Measurements from ENCODE around the gene ASB6.
"Not testable (repeated sequence)": the region's sequence is repeated elsewhere in the genome, so short reads cannot be mapped to it uniquely, and the experiment has no call there.

Gene ASB6

GRCh38 chr9:129669946-129670345, 28.0 kb upstream of the ASB6 start:
- no peak overlapping the region for H3K9ac ChIP-seq
- H3K9me3 ChIP-seq, result no peaks in the 10 kb centered on the region
- no peak for TF ChIP-seq Cebpa-rat (IDR thresholded peaks at IDR 0.05)
- H3K27me3 ChIP-seq, result peaks cover 28% of the 10 kb centered on the region
- no peak overlapping the region for H3K4me2 ChIP-seq
- H3K27ac ChIP-seq, result no peak overlapping the region
- no peaks in the 10 kb centered on the region for H3K36me3 ChIP-seq
- H3K4me1 ChIP-seq, result 0 out of 2 replicates have a peak, but pooled peaks cover 9% of the 10 kb centered on the region
- H3K4me3 ChIP-seq, result no peak overlapping the region
- no peaks in the 10 kb centered on the region; the same call in 1 of the 2 replicates for H4K20me1 ChIP-seq

GRCh38 chr9:129669141-129669718, 27.3 kb upstream of the ASB6 start:
- Histone ChIP-seq H4K20me1 (no peaks in the 10 kb centered on the region; the same call in 1 of the 2 replicates), H3K9me3 (no peaks in the 10 kb centered on the region), H3K9ac (no peak overlapping the region), H3K36me3 (no peaks in the 10 kb centered on the region), H3K4me2 (no peak overlapping the region), H3K27ac (no peak overlapping the region), H3K27me3 (peaks cover 35% of the 10 kb centered on the region), H3K4me3 (no peak overlapping the region), H3K4me1 (0 out of 2 replicates have a peak, but pooled peaks cover 9% of the 10 kb centered on the region)
- no peak for TF ChIP-seq Cebpa-rat (IDR thresholded peaks at IDR 0.05)

- Histone ChIP-seq H4K20me1 (no peaks in the 10 kb centered on the region; the same call in 1 of the 2 replicates), H3K9me3 (no peaks in the 10 kb centered on the region), H3K27me3 (peaks cover 46% of the 10 kb centered on the region), H3K27ac (no peak overlapping the region), H3K4me1 (0 out of 2 replicates have a peak, but pooled peaks cover 9% of the 10 kb centered on the region), H3K9ac (no peak overlapping the region), H3K36me3 (no peaks in the 10 kb centered on the region), H3K4me2 (no peak overlapping the region), H3K4me3 (no peak overlapping the region)
- no peak for TF ChIP-seq Cebpa-rat (IDR thresholded peaks at IDR 0.05)
These were observed 25.9 kb upstream of the ASB6 start for GRCh38 chr9:129667850-129668249.

GRCh38 chr9:129667378-129667777, 25.4 kb upstream of the ASB6 start:
- Histone ChIP-seq H3K4me2 (no peak overlapping the region), H4K20me1 (no peaks in the 10 kb centered on the region; the same call in 1 of the 2 replicates)

GRCh38 chr9:129666575-129666974, 24.6 kb upstream of the ASB6 start:
- H3K9ac ChIP-seq, result no peak overlapping the region
- no peak for TF ChIP-seq Cebpa-rat (IDR thresholded peaks at IDR 0.05)
- H3K4me2 ChIP-seq, result no peak overlapping the region
- H3K4me3 ChIP-seq, result no peak overlapping the region
- H3K36me3 ChIP-seq, result no peaks in the 10 kb centered on the region
- no peak overlapping the region for H3K27ac ChIP-seq
- 0 out of 2 replicates have a peak, but pooled peaks cover 9% of the 10 kb centered on the region for H3K4me1 ChIP-seq
- no peaks in the 10 kb centered on the region for H3K9me3 ChIP-seq
- no peaks in the 10 kb centered on the region; the same call in 1 of the 2 replicates for H4K20me1 ChIP-seq
- peaks cover 46% of the 10 kb centered on the region for H3K27me3 ChIP-seq

More at GRCh38 chr9:129667378-129667777, 25.4 kb upstream of the ASB6 start:
- no peaks in the 10 kb centered on the region for H3K9me3 ChIP-seq
- H3K36me3 ChIP-seq, result no peaks in the 10 kb centered on the region
- H3K9ac ChIP-seq, result no peak overlapping the region
- peaks cover 46% of the 10 kb centered on the region for H3K27me3 ChIP-seq
- H3K4me3 ChIP-seq, result no peak overlapping the region
- H3K27ac ChIP-seq, result no peak overlapping the region
- no peak for TF ChIP-seq Cebpa-rat (IDR thresholded peaks at IDR 0.05)
- H3K4me1 ChIP-seq, result 0 out of 2 replicates have a peak, but pooled peaks cover 9% of the 10 kb centered on the region

GRCh38 chr9:129665814-129666520, 24.0 kb upstream of the ASB6 start:
- Histone ChIP-seq H3K9me3 (no peaks in the 10 kb centered on the region), H3K4me2 (no peak overlapping the region), H3K36me3 (no peaks in the 10 kb centered on the region), H3K27me3 (peaks cover 46% of the 10 kb centered on the region), H3K4me1 (0 out of 2 replicates have a peak, but pooled peaks cover 9% of the 10 kb centered on the region), H3K9ac (no peak overlapping the region), H3K4me3 (no peak overlapping the region), H4K20me1 (no peaks in the 10 kb centered on the region; the same call in 1 of the 2 replicates), H3K27ac (no peak overlapping the region)
- TF ChIP-seq Cebpa-rat (IDR thresholded peaks at IDR 0.05), result no peak

GRCh38 chr9:129665389-129665775, 23.4 kb upstream of the ASB6 start, which contains the start of gene PRRX2:
Gene PRRX2 (plus strand): TSS chr9:129665647. CDS start chr9:129665868, 221 bp downstream.
- no peak within 1 kb of the TSS for H3K4me2 ChIP-seq
- no peak for TF ChIP-seq Cebpa-rat (IDR thresholded peaks at IDR 0.05)
- H3K27ac ChIP-seq, result no peak within 1 kb of the TSS
- H3K4me3 ChIP-seq, result no peak within 1 kb of the TSS
- 0 out of 2 replicates have a peak, but pooled peaks cover 9% of the 10 kb centered on the region for H3K4me1 ChIP-seq
- no peaks in the 10 kb centered on the region for H3K9me3 ChIP-seq
- no peaks in the 10 kb centered on the region for H3K36me3 ChIP-seq
- no peaks in the 10 kb centered on the region; the same call in 1 of the 2 replicates for H4K20me1 ChIP-seq
- H3K9ac ChIP-seq, result no peak within 1 kb of the TSS
- peaks cover 46% of the 10 kb centered on the region for H3K27me3 ChIP-seq

GRCh38 chr9:129664746-129665388, 22.9 kb upstream of the ASB6 start:
- no peak overlapping the region for H3K4me3 ChIP-seq
- no peak overlapping the region for H3K4me2 ChIP-seq
- H3K36me3 ChIP-seq, result no peaks in the 10 kb centered on the region

GRCh38 chr9:129662239-129662638, 20.3 kb upstream of the ASB6 start:
- H3K9ac ChIP-seq, H3K4me1 ChIP-seq, H3K4me3 ChIP-seq, H3K4me2 ChIP-seq, H3K9me3 ChIP-seq, H3K36me3 ChIP-seq, H3K27ac ChIP-seq, H4K20me1 ChIP-seq: not testable (repeated sequence)
- peaks cover 39% of the 10 kb centered on the region for H3K27me3 ChIP-seq

More at GRCh38 chr9:129664746-129665388, 22.9 kb upstream of the ASB6 start:
- H3K9ac ChIP-seq, result no peak overlapping the region
- no peak overlapping the region for H3K27ac ChIP-seq
- no peaks in the 10 kb centered on the region for H3K9me3 ChIP-seq
- H3K4me1 ChIP-seq, result 0 out of 2 replicates have a peak, but pooled peaks cover 7% of the 10 kb centered on the region
- no peaks in the 10 kb centered on the region; the same call in 1 of the 2 replicates for H4K20me1 ChIP-seq
- H3K27me3 ChIP-seq, result peaks cover 46% of the 10 kb centered on the region
- no peak for TF ChIP-seq Cebpa-rat (IDR thresholded peaks at IDR 0.05)
